DOHH2 (cell line): ENCODE results near the gene CNKSR3.

Experiments
- CTCF ChIP-seq: fragments of 200-600 bp; sonication (generic); IDR thresholded peaks from one replicate; pipeline ENCODE4 v1.5.1; 2014; ENCODE audit warnings: antibody characterized with exemption, mild to moderate bottlenecking, low read depth, low read length; ENCODE audit not compliant: poor library complexity, severe bottlenecking
- EZH2phosphoT487 ChIP-seq: fragments of 200-600 bp; sonication (generic); IDR thresholded peaks from 2 replicates; pipeline ENCODE4 v1.6.1; 2017; ENCODE audit warnings: borderline replicate concordance, mild to moderate bottlenecking, antibody characterized with exemption, low read length, moderate library complexity, mixed read lengths

- TF ChIP-seq CTCF, result no peak
- no peak for TF ChIP-seq EZH2phosphoT487
Observed at GRCh38 chr6:154484942-154485341, 25.5 kb downstream of the CNKSR3 start.
